Measurements from ENCODE around the gene CNDP2.

CNDP2 gene

GRCh38 chr18:74473976-74474640 lies 22.1 kb upstream of the CNDP2 start:
- DNase-seq (ENCODE audit: low spot score) = no peak

DNA sequence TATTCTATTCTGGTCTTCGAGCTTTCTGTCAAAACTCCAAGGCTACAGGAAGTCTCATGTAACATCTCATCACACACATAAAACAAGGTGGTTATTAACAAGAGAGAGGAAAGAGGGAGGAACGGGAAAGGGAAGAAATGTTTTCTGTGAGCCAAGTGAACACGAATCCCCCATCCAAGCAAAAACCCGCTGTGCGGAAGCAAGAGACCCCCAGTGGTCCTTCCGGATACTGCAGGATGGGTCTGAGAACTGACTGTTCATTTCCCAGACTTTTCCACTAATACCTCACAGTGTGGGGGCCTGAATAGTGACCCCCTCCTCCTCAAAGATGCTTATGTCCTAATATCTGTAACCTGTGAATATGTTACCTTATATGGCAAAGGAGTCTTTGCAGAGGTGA lies 20.0 kb upstream of the CNDP2 start:
- DNase-seq (ENCODE audit: low spot score) = peak; percentile 70

DNA sequence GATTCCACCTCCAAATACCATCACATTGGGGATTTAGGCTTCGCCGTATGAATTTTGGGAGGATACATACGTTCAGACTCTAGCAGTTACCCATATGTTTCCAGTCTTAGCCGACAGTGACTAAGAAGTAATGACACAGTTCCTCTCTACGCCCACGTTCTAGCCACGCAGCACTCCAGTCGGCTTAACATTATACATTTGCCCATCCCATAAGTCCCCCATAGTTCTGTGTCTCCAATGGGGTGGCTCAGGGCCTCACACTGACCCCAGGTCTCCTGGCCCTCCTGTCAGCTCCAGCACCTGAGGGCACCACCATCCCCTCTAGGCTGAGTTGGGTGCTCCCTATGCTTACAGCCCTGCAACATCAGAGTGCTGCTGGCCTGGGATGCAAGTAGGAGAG lies 18.4 kb upstream of the CNDP2 start:
- DNase-seq (ENCODE audit: low spot score) = no peak

DNA sequence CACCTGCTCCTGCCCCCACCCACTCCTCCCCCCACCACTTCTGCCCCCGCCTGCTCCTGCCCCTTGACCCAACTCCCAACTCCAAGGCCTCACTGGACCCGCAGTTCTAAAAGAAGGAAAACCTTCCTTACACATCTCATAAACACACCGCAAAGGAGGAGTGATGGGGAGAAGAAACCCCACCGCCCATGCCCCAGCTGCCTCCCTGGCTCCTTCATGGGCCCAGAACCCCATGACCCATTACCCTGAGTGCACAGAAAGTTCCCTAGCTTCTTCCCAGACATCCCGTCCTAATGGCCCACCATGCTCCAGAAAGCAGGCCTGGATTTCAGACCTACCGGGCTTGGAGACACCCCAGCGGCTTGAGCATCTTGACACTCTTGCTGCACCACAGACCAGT lies 17.8 kb upstream of the CNDP2 start:
- DNase-seq (ENCODE audit: low spot score) = no peak

- no peak for DNase-seq (ENCODE audit: low spot score)
Measured at GRCh38 chr18:74478880-74479279, 17.3 kb upstream of the CNDP2 start.

DNA sequence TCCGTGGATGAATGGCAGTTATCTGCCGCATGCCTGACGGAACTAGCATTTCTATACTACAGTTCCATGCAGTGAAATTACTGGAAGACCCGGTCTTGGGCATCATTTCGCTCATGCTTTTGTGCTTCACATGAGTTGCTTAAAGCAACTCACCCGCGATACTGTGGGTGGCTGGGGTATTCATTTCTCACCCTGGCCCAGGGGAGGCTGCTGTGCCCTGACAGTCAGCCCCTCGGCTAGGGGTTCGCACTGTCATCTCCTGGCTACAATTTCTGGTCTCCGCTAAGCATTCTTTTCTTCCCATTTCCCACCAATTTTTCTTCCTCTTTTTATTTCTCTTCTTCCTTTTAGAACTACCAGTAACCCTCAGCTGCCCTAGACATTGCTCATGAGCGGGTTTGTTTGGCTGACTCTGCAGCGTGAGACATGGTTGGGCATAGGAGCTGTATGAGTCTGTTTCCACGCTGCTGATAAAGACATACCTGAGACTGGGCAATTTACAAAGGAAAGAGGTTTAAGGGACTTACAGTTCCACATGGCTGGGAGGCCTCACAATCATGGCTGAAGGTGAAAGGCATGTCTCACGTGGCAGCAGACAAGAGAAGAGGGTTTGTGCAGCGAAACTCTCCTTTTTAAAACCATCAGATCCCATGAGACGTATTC lies 16.5 kb upstream of the CNDP2 start:
- no peak for DNase-seq (ENCODE audit: low spot score)

GRCh38 chr18:74480149-74480651 lies 16.0 kb upstream of the CNDP2 start:
- DNase-seq (ENCODE audit: low spot score) = no peak

DNA sequence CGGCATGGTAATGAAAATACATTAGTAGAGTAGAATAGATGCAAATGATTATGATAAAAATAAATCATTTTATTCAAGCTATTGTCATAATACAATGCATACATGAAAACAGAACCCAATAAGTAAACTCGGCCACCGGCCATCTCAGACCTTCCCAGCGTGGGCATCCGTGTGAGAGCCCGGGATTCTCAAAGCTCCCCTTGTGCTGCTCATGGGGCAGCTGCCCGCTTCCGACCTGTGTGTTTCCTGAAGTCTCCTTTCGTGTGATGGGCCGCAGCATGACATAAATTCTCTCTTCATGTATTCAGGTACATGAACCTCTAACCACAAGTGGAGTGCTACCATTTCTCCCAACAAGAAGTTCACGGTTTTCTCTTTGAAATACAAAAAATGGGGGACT lies 13.5 kb upstream of the CNDP2 start:
- no peak for DNase-seq (ENCODE audit: low spot score)

GRCh38 chr18:74486119-74486849 lies 9.9 kb upstream of the CNDP2 start:
- DNase-seq (ENCODE audit: low spot score) = no peak

DNA sequence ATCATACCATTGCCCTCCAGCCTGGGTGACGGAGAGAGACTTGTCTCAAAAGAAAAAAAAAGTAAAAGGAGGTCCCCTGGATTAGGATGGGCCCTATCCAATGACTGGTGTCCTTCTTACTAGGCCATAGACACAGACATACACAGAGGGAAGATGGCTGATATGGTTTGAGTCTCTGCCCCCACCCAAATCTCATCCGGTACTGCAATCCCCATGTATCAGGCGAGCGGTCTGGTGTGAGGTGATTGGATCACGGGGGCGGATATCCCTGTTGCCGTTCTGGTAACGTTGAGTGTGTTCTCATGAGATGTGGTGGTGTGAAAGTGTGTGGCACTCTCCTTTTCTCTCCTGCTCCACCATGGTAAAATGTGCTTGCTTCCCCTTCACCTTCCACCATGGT lies 7.8 kb upstream of the CNDP2 start:
- no peak for DNase-seq (ENCODE audit: low spot score)

DNA sequence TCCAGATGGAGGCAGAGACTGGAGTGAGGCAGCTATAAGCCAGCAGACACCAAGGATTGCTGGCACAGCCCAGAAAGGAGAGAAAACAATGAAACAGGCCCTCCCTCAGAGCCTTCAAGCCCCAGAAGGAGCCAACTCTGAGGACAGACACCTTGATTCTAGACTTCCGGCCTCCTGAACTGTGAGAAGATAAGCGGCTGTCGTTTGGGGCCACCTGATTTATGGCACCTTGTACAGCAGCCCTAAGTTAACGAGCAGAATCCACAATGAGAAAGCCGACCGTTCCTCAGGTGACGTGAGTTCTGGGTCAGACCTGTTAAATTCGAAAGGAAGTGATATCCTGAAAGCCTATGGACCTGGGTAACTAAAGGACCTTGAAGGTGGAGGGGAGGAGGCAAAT lies 7.3 kb upstream of the CNDP2 start:
- DNase-seq (ENCODE audit: low spot score) = no peak

DNA sequence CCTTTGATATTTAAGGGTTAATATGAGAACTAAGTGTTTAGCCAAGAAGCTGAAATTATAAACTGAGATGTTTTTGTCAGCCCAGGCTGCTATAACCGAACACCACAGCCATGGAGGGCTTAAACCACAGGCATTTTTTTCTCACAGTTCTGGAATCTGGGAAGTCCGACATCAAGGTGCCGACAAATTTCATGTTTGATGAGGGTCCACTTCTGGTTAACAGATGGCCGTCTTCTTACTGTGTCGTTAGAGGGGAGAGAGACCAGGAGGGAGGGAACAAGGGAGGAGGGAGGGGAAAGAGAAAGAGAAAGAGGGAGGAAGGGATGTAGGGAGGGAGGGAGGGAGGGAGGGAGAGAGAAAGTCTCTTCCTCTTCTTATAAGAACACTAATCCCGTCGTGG lies 6.5 kb upstream of the CNDP2 start:
- no peak for DNase-seq (ENCODE audit: low spot score)

GRCh38 chr18:74492259-74492658 lies 3.9 kb upstream of the CNDP2 start:
- no peak for DNase-seq (ENCODE audit: low spot score)

- no peak for DNase-seq (ENCODE audit: low spot score)
Measured at GRCh38 chr18:74493689-74494088, 2.5 kb upstream of the CNDP2 start.

DNA sequence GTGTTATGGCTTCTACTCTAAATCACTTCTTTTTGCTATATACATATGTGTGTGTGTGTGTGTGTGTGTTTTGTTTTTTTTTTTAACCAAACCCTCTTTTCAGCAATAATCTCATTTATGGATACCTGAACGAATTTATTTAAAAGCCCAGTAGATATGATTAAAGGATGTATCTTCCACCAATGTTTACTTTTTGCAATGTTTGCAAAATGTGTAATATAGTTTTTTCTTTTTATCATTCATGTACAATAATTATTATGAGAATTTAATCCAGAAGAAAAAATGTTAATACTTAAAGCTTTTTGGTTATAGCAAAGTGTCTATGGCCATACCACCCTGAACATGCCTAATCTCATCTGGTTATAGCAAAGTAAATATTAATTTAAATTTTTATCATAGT lies 1.6 kb upstream of the CNDP2 start:
- no peak for DNase-seq (ENCODE audit: low spot score)

DNA sequence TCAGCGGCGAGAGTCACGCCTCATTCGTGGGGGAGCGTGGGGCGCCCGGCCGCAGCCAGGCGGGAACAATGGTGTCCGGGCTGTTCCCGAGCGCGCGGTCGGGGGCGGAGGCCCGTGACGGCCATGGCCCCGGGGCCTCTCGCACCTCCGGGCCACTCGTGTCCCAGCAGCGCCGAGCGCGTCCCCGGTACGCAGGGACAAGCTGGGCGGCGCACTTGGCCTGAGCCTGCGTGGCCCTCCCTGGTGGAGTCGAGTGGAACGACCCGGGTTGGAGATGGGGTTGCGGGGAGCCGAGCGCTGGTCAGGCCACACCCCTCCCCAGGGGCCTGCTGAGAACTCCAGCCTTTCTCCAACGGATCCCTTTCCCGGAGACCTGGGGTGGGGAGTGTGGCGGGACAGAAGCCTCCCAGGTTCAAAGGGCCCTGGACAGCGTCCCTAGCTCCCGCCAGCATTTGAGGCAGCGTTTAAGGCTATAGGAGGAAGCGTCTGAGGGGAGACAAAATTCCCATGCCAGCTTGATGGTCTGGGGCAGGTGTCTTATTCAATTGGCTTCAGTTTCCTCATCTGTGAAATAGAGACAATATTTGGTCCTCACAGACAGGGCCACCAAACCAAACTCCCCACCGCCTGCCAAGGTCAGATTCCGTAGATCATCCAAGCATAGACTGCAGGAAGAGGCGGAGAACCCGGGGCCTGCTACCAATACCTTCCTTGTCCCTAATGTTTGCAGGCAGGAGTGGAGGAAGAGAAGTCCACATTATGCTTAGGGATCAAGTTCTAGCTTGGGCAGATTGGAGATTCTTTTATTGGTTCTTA lies 553 bp downstream of the CNDP2 start:
- DNase-seq (ENCODE audit: low spot score) = no peak

DNA sequence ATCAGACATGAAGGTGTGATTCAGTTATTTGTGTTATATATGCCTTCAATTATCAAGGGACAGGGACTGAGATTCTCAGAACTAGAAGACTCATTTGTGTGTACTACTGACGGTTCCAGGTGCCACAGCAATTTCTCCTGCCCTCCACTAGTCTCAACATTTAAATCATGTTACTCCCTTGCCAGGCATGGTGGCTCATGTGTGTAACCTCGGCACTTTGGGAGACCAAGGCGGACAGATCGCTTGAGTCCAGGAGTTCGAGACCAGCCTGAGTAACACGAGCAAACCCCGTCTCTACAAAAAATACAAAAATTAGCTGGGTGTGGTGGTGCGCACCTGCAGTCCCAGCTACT lies 1.1 kb downstream of the CNDP2 start:
- DNase-seq (ENCODE audit: low spot score) = no peak

DNA sequence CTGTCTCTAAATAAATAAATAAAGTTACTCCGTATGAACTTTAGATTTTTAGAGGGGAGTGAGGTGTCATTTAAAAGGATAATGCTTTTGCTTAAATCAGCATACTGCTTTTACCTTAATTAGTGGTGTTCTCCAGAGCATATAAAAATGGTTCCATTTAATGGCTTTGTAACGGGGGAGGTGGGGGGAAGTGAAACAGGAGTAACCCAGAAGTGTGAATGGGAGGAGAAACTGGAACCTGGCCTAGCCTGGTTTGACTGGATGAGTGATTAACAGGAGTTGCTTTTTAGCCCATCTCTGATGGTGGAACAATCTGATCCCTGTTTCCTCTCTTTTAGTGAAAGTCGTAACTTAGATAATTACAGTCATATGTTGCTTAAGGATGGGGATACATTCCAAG lies 1.6 kb downstream of the CNDP2 start:
- DNase-seq (ENCODE audit: low spot score) = no peak

DNA sequence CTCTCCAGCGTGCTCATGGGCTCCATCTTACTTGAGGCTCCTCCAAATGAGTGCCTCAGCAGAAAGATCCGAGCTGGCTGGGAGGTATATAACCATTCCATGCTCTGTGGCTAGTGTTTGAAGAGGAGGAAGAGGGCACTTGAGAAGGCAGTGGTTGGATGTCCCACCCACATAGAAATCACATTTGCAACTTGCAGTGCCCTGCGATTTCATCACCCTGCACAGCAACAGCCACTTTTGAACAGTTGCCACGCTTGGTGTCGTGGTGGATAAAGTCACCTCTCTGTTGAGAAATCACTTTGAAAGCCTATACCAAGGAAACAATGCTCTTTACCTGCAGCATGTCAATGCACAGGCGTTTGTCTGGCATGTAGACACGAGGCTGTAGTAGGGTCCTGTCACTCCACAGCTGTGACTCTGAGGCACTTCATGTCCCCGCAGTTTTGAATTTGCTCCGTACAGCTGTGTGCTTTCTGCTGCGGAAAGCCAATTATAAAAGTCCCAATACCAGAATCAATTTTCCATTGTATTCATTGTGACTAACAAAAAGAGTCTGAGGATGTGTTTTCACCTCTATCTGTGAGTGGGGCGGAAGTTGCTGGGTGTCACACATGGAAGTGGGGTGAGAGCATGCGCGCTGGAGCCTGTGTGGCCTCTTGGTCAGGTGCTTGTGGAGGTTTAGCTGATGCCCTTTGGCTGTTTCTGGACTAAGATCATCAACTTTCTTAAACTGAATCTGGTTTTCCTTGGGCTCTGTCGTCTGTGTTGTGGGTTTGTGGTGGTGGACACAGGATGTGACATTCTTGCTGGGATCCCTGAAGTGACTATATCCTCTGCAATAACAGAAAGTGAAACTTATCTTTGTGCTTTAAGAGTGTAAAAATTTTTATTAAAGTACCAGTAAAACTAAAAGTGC lies 2.8 kb downstream of the CNDP2 start:
- DNase-seq (ENCODE audit: low spot score) = no peak

GRCh38 chr18:74499633-74500032 lies 3.5 kb downstream of the CNDP2 start:
- no peak for DNase-seq (ENCODE audit: low spot score)

- no peak for DNase-seq (ENCODE audit: low spot score)
Measured at GRCh38 chr18:74500372-74500771, 4.2 kb downstream of the CNDP2 start.

Measured in ecto neural progenitor cell (in vitro differentiated cells).